B cell (primary cell): Measurements from ENCODE around the gene ZSCAN32. TPM values are rescaled to one million over a fixed set of nuclear protein-coding genes. Genes with fewer than 3 reads are reported as not detected.

Experiments used
- ATAC-seq: fragments of 200-7000 bp; cut with Tn5 transposase; one replicate; pipeline ENCODE4 v1.10.0; 2021; ENCODE audit warnings: low read depth, mild to moderate bottlenecking, moderate number of reproducible peaks, moderate library complexity
- CTCF ChIA-PET: fragments of 350-600 bp; sonication (Branson Sonifier 250); formaldehyde crosslinking; loops from one replicate; lab custom pipeline; 2021; ENCODE audit warnings: antibody characterized with exemption, inconsistent platforms; lab: Charles Lee
- POLR2A ChIA-PET: fragments of 350-600 bp; sonication (Branson Sonifier 250); formaldehyde crosslinking; loops from one replicate; lab custom pipeline; 2021; ENCODE audit warnings: antibody characterized with exemption; lab: Charles Lee
- DNase-seq: peaks from one replicate; pipeline ENCODE4 v3.0.0; 2013
- H2AFZ ChIP-seq: 2 replicates; pipeline ENCODE4 v1.6.1; 2012; ENCODE audit warnings: mild to moderate bottlenecking, low read depth, low read length; ENCODE audit not compliant: insufficient read depth, poor library complexity, severe bottlenecking
- H3K27ac ChIP-seq, 2 donors: 1 replicate in 1 of 2; 2 replicates in 1 of 2; pipeline ENCODE4 v1.5.1; 2012 to 2013; ENCODE audit warnings: low read length in 2 of 2, mild to moderate bottlenecking in 2 of 2, moderate library complexity in 1 of 2
- H3K27me3 ChIP-seq, 4 experiments: fragments of 200-600 bp in 1 of 4; sonication (generic) in 1 of 4; replicated peaks in 1 of 4; 1 replicate in 2 of 4; 2 replicates in 2 of 4; pipeline versions ENCODE4 v1.6.1 to v1.7.0; 2013 to 2016; ENCODE audit warnings: low read length in 3 of 4, mild to moderate bottlenecking in 2 of 4, mixed read lengths in 1 of 4, moderate library complexity in 1 of 4; ENCODE audit not compliant: insufficient read depth in 4 of 4, control insufficient read depth in 3 of 4; ENCODE audit errors: control extremely low read depth in 1 of 4
- H3K36me3 ChIP-seq, 2 experiments: replicated peaks in 1 of 2; 1 replicate in 1 of 2; 2 replicates in 1 of 2; pipeline versions ENCODE4 v1.6.1 to v1.7.1; 2013; ENCODE audit warnings: low read length in 1 of 2; ENCODE audit not compliant: insufficient read depth in 2 of 2, control insufficient read depth in 1 of 2; ENCODE audit errors: control extremely low read depth in 1 of 2, extremely low read depth in 1 of 2
- H3K4me1 ChIP-seq, 2 donors: fragments of 200-600 bp in 1 of 2; sonication (generic) in 1 of 2; 1 replicate in 1 of 2; 2 replicates in 1 of 2; pipeline versions ENCODE4 v1.5.1 to v1.6.1; 2013 to 2017; ENCODE audit warnings: low read length in 2 of 2; ENCODE audit not compliant: control insufficient read depth in 2 of 2, insufficient read depth in 2 of 2
- H3K4me2 ChIP-seq: replicated peaks from 2 replicates; pipeline ENCODE3; 2012; ENCODE audit warnings: mild to moderate bottlenecking, low read depth, low read length; ENCODE audit not compliant: poor library complexity, severe bottlenecking
- H3K4me3 ChIP-seq, 5 experiments: fragments of 200-600 bp in 1 of 5; sonication (generic) in 1 of 5; 1 replicate in 3 of 5; 2 replicates in 2 of 5; pipeline versions ENCODE4 v1.5.1 to v1.7.0; 2011 to 2016; ENCODE audit warnings: low read length in 4 of 5, mild to moderate bottlenecking in 4 of 5, low read depth in 2 of 5, control low read depth in 1 of 5, moderate library complexity in 1 of 5; ENCODE audit not compliant: insufficient read depth in 1 of 5; ENCODE audit errors: control extremely low read depth in 1 of 5, extremely low read depth in 1 of 5
- H3K79me2 ChIP-seq: fragments of 200-600 bp; sonication (generic); one replicate; pipeline ENCODE4 v1.6.0; 2016; ENCODE audit warnings: low read length; ENCODE audit not compliant: control insufficient read depth, insufficient read depth
- H3K9ac ChIP-seq: fragments of 200-600 bp; sonication (generic); 2 replicates; pipeline ENCODE4 v1.6.1; 2017; ENCODE audit warnings: mild to moderate bottlenecking, low read length, moderate library complexity
- H3K9me3 ChIP-seq, 3 donors: one replicate each; pipeline versions ENCODE4 v1.6.1 to v1.7.1; 2013; ENCODE audit warnings: low read length in 2 of 3; ENCODE audit not compliant: control insufficient read depth in 2 of 3, insufficient read depth in 1 of 3; ENCODE audit errors: control extremely low read depth in 1 of 3
- H4K20me1 ChIP-seq: 2 replicates; pipeline ENCODE4 v1.6.0; 2012; ENCODE audit warnings: mild to moderate bottlenecking, low read length; ENCODE audit not compliant: insufficient read depth, control insufficient read depth, poor library complexity, severe bottlenecking
- H3K27ac Mint-ChIP-seq: one replicate; pipeline ENCODE4 v1.8.0; 2021; ENCODE audit warnings: mixed read lengths
- H3K27me3 Mint-ChIP-seq: one replicate; pipeline ENCODE4 v1.8.0; 2021; ENCODE audit warnings: mixed read lengths
- H3K4me1 Mint-ChIP-seq: one replicate; pipeline ENCODE4 v1.8.0; 2021; ENCODE audit warnings: mixed read lengths
- H3K4me3 Mint-ChIP-seq: one replicate; pipeline ENCODE4 v1.8.0; 2021; ENCODE audit warnings: mixed read lengths
- H3K9me3 Mint-ChIP-seq: one replicate; pipeline ENCODE4 v1.8.0; 2022; ENCODE audit warnings: mixed read lengths; ENCODE audit not compliant: insufficient read depth
- CTCF ChIP-seq: fragments of 200-600 bp; IDR thresholded peaks from one replicate; pipeline ENCODE4 v1.8.0; 2022; ENCODE audit warnings: antibody characterized with exemption, mild to moderate bottlenecking
- EZH2 ChIP-seq: IDR thresholded peaks from 2 replicates; pipeline ENCODE4 v1.6.1; 2012; ENCODE audit warnings: borderline replicate concordance, low read depth, mild to moderate bottlenecking, moderate library complexity, low read length; ENCODE audit not compliant: insufficient read depth, poor library complexity, severe bottlenecking
- WGBS: methylation state at CpG from one replicate; pipeline ENCODE4 v1.1.5; 2013; ENCODE audit warnings: missing lambda C conversion rate; ENCODE audit not compliant: insufficient coverage; 5-methylcytosine and 5-hydroxymethylcytosine counted together
- intact Hi-C: fragments of 100-400 bp; cut with micrococcal nuclease; formaldehyde crosslinking; loops from one replicate; pipeline ENCODE4 v1.10.0; 2022
- polyA plus RNA-seq: library from polyadenylated mRNA; depleted of rRNA; stranded (reverse); fragments of >200 nt; gene quantifications from 2 replicates; pipeline ENCODE4 v1.2.3, GENCODE V29; 2012
- total RNA-seq, 2 donors: library from RNA; stranded (reverse); fragments of 120-200 nt in 1 of 2; gene quantifications; 1 replicate in 1 of 2; 2 replicates in 1 of 2; pipeline versions ENCODE4 v1.2.3 to v1.2.4, GENCODE V29; 2013 to 2022

The ZSCAN32 gene
- total and polyA plus RNA-seq, 2 donors (not counting 1 experiment from before 2014, with no cell fraction given) = 16.3 to 25.9 TPM

- H3K9ac ChIP-seq = no peak overlapping the region
- no peak overlapping the region for H3K4me2 ChIP-seq
- peaks cover 5 to 36% (median 24%) of the 10 kb centered on the region in 3 donors for H3K9me3 ChIP-seq
- peaks cover 5% of the 10 kb centered on the region for H3K4me1 Mint-ChIP-seq
- intact Hi-C loops = no loop called here
- ATAC-seq = no peak
- H3K27me3 Mint-ChIP-seq = peaks cover 24% of the 10 kb centered on the region
- H3K79me2 ChIP-seq = no peaks in the 10 kb centered on the region
- no peak overlapping the region for H3K27ac Mint-ChIP-seq
- no peaks in the 10 kb centered on the region for H3K36me3 ChIP-seq
- POLR2A ChIA-PET = no interaction called here
- no peak overlapping the region for H2AFZ ChIP-seq
- H3K4me3 Mint-ChIP-seq = no peak overlapping the region
- TF ChIP-seq CTCF = no peak
- TF ChIP-seq EZH2 = no peak
- no peak overlapping the region for H3K4me3 ChIP-seq
- CTCF ChIA-PET = no interaction called here
- H4K20me1 ChIP-seq = no peaks in the 10 kb centered on the region
- peaks cover 4% of the 10 kb centered on the region for H3K9me3 Mint-ChIP-seq
- H3K27ac ChIP-seq = no peak overlapping the region
- no peak for DNase-seq
- H3K27me3 ChIP-seq = peaks cover 0 to 14% (median 3%) of the 10 kb centered on the region in 4 experiments
- peaks cover 6 to 15% of the 10 kb centered on the region in 2 donors for H3K4me1 ChIP-seq
Observed at GRCh38 chr16:3362931-3363330, 37.9 kb downstream of the ZSCAN32 start.

GRCh38 chr16:3358871-3359270 lies 41.9 kb downstream of the ZSCAN32 start:
- CTCF ChIA-PET = no interaction called here
- POLR2A ChIA-PET = no interaction called here
- H3K27ac Mint-ChIP-seq = no peak overlapping the region
- Histone ChIP-seq H3K27me3 (peaks cover 0 to 14% (median 3%) of the 10 kb centered on the region in 4 experiments), H3K9me3 (peaks cover 5 to 18% (median 5%) of the 10 kb centered on the region in 3 donors), H3K4me3 (no peak overlapping the region), H3K36me3 (no peaks in the 10 kb centered on the region), H2AFZ (no peak overlapping the region), H3K4me2 (no peak overlapping the region), H3K79me2 (no peaks in the 10 kb centered on the region), H3K27ac (no peak overlapping the region), H4K20me1 (no peaks in the 10 kb centered on the region), H3K4me1 (no peaks in the 10 kb centered on the region), H3K9ac (no peak overlapping the region)
- intact Hi-C loops = no loop called here
- H3K4me1 Mint-ChIP-seq = no peaks in the 10 kb centered on the region
- no peak for DNase-seq
- H3K9me3 Mint-ChIP-seq = peaks cover 7% of the 10 kb centered on the region
- H3K27me3 Mint-ChIP-seq = peaks cover 24% of the 10 kb centered on the region
- TF ChIP-seq EZH2 (no peak), CTCF (no peak)
- no peak for ATAC-seq
- no CpG with 5 or more reads among the region's 1 CpG for WGBS
- H3K4me3 Mint-ChIP-seq = no peak overlapping the region
